ENCODE measurements around the gene CDX1.

CDX1 gene

DNA sequence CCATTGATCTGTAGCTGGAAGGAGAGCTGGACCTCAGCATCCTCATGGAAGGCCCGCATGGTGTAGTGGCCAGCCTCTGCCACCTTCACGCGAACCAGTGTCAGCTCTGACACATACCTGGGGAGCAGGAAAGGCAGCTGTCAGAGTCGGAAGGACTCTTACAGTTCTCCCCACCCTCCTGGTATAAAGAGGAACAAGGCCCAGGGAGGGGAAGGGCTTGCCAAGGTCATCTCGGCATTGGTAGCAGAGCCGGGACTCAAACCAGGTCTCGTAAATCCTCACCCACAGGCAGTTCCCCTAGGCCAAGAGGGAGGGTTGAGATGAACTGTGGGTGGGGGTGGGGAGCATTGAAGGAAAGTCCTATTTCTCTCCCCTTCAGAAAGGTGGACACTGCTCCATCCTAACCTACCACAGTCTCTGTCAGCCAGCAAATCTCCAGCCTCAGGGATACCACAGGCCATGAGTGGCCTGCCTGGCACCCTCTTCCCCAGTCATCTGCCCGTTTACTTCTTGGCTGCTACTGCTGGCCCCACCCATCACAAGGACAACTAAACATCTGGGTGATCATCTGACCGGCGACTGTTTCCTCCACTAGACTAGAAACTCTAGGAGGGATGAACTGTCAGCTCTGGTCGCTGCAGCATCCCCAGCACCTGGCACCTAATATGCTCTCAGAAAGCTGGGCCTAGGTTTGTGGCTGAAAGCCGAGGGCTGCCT is 34.4 kb upstream of the CDX1 start:
- no peak for DNase-seq

DNA sequence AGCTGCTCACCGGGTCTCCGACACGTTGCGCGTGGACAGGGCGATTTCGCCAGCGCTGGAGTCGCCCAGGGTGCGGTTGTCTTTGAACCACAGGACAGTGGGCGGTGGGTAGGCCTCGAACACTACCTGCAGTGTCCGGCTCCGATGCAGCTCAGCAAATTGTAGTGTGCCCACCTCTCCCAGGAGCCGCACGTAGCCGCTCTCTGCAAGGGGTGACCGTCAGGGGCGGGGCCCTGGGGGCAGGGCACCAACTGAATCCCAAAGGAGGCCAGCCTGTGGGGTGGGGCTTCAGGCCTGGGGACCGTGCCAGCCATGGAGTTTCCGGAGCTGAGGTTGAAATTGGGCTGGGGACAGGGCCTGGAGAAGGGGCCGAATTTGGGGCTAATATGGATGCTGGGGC is 33.8 kb upstream of the CDX1 start:
- DNase-seq, result no peak

DNA sequence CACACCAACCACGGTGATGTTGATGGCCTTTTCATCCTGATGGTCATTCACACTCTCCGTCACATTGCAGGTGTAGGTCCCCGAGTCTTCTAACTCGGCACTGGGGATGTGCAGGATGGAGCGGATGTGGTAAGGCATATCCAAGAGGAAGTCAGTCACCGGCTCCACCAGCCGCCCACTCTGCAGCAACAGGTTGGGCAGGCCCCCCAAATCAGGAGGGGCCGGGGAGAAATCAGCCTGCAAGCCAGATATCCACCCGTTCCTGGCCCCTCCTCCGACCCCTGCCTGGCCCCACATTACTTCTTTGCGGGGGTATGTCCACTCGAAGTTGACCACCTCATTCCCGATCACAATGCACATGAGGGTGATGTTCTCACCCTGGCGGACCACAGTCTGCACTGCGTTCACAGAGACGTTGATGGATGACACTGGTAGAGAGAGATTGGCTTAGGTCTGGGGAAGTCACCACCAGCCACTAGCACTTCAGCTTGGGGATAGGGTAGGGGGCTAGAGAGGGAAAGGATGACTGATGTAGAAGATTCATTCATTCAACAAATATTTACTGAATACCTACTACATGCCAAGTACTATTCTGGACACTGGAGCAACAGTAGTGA is 32.9 kb upstream of the CDX1 start:
- DNase-seq, result no peak

DNA sequence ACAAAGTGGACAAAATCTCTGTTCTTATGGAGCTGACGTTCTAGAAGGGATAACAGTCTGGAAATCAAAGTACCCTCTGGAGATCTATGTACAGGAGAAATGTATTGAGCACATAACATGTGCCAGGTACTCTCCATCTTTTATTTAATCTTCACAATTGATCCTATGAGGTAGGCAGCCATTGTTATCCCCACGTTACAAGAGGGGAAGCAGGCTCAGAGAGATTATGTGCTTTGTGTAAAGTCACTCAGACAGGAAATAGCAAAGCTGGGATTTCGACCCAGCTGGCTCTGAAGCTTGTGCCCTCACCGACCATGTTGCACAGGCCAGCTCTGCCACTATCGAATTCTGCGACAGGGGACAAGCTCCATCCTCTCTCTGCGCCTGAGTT is 32.4 kb upstream of the CDX1 start:
- no peak for DNase-seq

DNA sequence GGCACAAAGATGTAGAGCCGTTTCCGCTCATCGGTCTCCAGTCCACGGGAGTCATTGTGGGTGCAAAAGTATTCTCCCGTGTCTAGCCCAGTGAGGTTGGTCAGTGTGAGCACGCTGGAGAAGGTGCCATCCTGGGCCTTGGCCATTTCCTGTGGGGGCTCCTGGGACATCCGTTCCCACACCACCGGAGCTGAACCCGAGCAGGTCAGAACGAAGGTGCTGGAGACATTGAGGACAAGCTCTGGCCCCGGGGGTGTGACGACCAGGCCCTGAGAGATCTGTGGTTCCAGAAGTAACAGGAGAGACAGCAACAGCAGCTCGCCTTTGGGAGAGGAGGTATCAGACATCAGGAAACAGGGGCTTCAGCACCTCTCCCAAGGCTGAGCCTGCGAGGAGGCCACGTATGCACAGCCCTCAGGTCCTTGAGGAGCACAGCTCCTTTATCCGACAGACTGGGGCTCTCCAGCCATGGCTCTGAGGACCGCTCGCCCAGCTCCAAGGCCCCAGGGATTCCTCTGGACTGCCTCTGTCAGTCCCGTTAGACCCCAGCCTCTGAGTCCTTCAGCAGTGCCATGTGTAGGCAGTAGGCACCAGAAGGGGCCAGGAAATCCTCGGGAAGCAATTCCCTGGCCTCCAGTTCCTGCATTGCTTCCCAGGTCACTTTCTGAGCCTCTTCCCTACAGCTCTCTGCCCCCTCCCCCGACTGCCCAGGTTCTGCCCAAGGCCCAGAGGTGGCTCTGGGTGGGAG is 30.8 kb upstream of the CDX1 start:
- DNase-seq, result no peak

DNA sequence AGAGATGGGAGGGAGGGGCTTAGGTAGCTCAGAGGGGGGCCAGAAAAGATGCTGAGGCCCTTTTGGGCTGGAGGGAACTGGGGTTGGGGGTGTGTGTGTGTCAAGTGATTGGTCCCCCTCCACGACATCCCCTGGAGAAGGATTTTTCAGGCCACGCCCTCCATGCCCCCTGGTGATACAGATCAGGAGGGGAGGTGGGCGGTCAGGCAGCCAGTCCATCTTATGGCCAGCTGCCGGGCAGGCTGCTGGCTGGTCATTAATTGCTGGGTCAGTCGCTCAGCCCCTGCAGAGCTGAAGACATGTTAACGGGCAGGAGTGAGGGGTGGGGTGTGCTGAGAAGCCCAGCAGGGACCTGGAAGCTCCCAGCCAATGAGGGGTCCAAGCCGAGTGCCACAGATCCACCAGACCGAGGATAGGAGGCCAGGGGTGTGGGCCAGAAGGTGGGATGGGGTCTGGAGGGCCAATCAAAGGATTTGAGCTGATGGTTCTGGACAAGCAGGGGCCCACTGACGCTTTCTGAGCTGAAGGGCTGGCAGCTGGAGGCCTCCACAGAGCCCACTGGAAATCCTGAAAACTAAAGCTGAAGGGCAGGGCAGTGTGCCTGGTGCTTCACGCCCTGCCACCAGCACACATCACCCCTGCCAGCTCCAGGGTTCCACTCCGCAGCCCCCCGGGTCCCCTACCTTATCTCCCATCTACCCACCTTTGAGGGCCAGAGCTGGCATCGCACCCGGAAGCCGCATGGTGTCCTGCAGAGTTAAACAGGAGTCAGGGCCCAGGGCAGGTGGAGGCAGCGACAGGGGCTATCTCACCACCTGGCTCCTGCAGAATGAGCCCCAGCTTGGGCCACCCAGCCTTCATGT is 30.0 kb upstream of the CDX1 start:
- DNase-seq, result no peak

DNA sequence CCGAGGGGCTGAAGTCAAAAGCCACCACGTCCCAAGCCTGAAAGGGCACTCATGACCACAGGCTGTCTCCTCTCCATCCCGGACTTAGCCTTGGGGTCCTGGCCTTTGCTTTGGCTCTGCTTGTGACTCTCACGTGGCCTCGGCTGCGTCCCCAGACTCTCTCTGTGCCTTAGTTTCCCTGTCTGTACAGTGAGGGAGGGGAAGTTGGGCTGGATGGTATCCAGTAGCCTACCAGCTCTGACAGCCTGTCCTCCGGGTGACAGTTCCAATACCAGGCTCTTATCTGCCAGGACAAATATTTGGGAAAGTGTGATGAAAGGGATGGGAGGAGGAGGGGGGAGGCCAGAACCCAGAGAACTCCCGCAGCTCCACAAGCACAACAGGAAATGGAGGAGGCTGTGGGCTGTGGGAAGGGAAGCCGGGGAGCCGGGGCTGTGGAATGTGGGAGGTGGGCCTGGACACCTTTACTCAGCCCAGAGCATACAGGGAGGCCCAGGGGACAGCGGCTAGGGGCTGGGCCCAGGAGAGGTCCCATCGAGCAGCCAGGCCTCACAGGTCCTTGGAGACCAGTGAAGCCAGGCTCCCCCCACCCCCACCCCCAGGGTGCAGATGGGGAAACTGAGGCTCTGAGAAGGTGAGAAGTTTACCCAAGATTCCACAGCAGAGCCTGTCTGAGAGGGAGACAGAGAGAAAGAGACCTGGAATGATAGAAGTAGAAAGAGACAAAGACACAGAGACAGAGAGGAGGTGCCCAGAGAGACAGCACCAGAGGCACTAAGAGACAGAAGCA is 29.2 kb upstream of the CDX1 start:
- no peak for DNase-seq

GRCh38 chr5:150137997-150138396 is 28.6 kb upstream of the CDX1 start:
- no peak for DNase-seq

DNA sequence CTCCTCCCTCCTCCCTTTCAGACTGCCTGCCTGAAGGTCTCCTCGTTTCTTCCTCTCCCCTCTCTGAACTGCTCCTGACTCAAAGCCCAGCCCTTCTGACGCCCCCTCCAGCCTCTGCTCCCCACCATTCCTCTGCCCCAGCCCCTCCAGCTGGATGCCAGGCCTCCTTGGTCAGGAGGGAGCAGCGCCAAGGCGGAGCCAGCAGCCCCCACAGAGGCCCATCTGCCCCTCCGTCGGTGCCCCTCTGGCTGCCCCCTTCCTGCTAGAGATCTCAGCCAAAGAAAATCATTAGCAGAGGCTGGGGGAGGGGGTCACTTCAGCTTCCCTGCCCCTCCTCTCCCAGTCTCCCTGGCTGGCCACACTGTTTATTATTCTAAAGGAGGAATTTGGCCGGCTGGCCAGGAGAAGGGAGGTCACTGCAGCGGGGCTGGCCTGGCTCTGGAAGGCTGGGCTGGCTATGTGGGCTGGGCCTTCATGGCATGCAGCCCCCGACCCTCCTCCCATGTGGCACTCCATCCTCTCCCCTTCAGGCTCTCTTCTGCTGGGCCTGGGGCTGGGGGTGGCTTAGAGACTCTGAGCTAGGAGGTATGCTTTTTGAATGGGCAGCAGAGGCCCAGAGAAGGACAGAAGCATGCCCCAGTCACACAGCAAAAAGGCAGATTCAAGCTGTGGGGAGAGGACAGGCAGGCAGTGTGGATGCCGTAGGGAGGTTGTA is 27.9 kb upstream of the CDX1 start:
- DNase-seq, result no peak

- DNase-seq, result no peak
Measured at GRCh38 chr5:150139334-150139733, 27.2 kb upstream of the CDX1 start.

- DNase-seq, result no peak
Measured at GRCh38 chr5:150140830-150141229, 25.7 kb upstream of the CDX1 start.

- no peak for DNase-seq
Measured at GRCh38 chr5:150141544-150142184, 24.9 kb upstream of the CDX1 start.

DNA sequence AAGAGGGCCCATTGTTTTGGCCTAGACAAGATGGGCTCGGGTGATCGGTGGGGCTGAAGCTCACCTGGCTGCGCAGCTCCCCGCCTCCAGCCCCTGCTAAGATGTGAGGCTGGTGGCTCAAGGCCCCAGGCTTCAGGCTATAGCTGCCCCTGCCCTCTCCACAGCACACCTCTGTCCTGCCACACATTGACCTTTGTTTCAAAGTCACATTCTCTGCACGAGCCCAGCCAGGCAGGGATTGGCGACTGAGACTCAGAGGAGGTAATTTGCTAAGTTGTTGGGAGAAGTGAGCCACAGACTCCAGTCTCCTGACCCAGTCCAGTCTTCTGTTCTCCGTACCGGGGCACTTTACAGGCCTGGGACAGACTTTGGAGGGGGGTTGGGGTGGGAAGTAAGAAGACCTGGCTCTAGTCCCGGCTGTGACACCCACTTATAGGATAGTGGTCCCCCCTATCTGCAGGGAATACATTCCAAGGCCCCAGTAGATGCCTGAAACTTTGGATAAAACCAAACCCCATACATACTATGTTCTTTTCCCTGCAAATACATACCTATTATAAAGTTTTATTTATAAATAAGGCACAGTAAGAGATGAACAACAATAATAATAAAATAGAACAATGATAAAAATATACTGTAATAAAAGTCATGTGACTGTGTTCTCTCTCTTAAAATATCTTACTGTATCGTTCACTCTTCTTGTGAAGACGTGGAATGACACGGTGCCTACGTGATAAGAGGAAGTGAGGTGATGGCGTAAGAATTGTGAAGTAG is 24.2 kb upstream of the CDX1 start:
- no peak for DNase-seq

GRCh38 chr5:150142959-150143349 is 23.6 kb upstream of the CDX1 start:
- DNase-seq, result no peak

DNA sequence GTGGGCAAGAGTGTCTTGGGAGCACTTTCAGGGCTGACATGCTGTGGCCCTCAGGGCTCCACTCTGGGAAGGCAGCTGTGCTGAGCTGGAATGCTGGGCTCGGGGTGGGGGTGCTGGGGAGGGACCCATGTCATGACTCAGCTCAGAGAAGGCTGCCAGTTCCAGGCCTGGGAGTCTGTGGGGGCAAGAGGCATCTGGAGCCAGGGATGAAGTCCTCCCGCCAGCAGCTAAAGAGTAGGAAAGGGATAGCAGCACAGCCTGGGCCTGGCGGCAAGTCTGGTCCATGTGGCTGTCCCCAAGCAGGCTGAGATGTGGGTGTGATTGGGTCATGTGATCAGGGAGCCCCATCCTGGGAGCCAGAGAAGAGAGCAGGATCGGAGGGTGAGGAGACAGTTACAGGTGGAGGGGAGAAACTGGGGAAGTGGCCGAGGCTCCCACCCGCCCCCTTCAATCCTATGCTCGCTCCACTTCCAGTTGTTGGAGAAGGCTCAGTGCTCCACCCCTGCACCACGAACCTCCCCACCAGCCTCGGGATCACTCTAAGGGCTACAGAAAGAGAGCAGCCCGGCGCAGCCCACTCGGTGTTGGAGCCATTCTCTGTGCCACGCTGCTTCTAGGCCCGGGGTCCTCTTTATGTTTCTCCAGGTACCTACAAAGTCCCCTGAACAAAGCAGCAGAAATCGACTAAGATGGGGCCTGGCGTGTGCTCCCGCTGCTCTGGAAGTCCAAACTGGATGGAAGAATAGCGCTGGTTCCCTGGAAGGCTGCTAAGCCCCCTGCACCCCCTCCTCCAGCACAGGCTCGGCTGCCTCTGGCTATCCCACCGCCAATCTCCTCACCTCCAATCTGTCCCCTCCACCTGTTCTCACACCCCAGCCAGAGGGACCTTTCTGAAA is 23.0 kb upstream of the CDX1 start:
- DNase-seq, result no peak

- DNase-seq, result no peak
Measured at GRCh38 chr5:150144246-150144801, 22.3 kb upstream of the CDX1 start.

- DNase-seq, result no peak
Measured at GRCh38 chr5:150144879-150145278, 21.7 kb upstream of the CDX1 start.

DNA sequence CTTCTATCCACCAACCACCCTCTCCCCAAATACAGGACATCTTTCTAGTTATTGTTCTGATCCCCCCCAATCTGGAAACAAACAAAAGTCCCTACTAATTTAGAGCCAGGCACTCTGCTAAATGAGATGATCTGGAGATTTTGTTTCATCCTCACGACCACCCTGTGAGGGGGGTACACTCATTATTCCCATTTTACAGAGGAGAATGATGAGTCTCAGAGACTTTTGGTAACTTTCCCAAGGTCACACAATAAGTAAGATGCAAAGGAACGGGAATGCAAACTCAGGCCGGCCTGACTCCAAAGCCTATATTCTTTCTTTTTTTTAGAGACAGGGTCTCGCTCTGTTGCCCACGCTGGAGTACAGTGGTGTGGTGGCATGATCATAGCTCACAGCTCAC is 20.3 kb upstream of the CDX1 start:
- no peak for DNase-seq
